HG03354 (cell line): ENCODE results near the gene CGB5.

Experiments used
- ATAC-seq: cut with Tn5 transposase; IDR thresholded peaks from one replicate; pipeline ENCODE4 v1.9.1; 2021; ENCODE audit warnings: mild to moderate bottlenecking; ENCODE audit not compliant: unreplicated experiment, poor library complexity, severe bottlenecking

Gene CGB5

DNA sequence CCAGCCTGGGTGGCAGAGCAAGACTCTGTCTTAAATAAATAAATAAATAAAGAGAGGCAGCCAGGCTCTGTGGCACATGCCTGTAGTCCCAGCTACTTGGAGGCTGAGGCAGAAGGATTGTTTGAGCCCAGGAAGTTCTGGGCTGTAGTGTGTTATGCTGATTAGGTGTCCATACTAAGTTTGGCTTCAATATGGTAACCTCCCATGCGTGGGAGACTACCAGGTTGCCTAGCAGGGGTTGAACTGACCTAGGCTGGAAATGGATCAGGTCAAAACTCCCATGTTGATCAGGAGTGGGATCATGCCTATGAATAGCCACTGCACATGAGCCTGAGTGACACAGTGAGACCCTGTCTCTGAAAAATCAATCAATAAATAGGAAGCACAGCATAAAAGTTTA, 37.6 kb downstream of the CGB5 start:
- no peak for ATAC-seq

DNA sequence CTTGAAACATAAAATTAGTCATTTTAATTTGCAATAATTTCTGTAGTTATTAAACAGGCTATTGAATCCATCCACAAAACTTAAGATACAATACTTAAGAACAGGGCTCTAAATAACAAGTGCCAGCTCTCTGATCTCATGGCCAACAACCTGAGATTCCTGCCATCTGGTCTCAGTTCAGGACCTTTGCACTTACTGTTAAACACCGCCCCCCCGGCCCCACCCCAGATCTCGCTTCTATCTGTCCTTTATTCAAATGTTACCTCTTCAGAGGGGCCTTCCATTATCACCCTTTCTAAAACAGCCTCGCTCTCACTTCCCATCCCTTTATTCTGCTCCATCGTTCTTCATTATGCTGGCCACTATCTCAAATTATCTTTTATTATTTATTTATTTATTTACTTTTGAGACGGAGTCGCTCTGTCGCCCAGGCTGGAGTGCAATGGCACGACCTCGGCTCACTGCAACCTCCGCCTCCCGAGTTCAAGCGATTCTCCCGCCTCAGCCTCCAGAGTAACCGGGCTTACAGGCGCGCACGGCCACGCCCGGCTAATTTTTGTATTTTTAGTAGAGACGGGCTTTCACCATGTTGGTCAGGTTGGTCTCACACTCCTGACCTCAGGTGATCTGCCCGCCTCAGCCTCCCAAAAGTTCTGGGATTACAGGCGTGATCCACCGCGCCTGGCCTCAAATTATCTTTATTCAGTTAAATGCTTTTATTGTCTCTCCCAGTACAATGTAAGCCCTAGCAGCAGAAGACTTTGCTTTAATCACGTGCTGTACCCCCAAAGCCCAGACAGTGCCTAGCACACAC, 40.8 kb downstream of the CGB5 start:
- no peak for ATAC-seq

- ATAC-seq, result peak; percentile 85
Measured at GRCh38 chr19:49085020-49085867, 41.6 kb downstream of the CGB5 start, which contains the start of gene SNRNP70. SNRNP70 (plus strand) TSS chr19:49085451; CDS start chr19:49086415, 964 bp downstream.

DNA sequence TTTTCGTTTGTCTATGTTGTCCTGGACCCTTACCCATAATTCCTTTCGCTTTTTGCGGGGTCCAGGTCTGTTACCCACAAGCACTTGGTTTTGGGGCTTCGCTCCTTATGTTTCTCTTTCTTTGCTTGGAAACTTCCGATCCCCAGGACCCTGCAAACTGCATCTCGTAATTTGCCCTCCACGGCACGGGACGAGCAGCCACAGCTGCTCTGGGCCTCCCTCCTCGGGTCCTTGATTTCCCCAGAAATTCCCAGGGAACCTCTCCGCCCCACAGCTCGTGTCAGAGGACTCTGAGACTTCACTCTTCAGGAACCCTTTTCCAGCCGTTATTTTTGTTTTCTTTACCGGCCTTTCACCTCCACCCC, 42.2 kb downstream of the CGB5 start:
- no peak for ATAC-seq

GRCh38 chr19:49086296-49086695, 42.6 kb downstream of the CGB5 start:
- ATAC-seq, result no peak

GRCh38 chr19:49091391-49092038, 47.9 kb downstream of the CGB5 start:
- ATAC-seq, result no peak

- ATAC-seq, result no peak
Measured at GRCh38 chr19:49092686-49093085, 49.0 kb downstream of the CGB5 start.
